GM12873 (cell line): ENCODE data around the gene IL31RA.

Experiments
- TF ChIP-seq, protein P1 (sequence below): IDR thresholded peaks from 2 replicates; pipeline ENCODE4 v1.5.1; 2012; ENCODE audit warnings: low read depth, mild to moderate bottlenecking, moderate library complexity, low read length, control low read depth; ENCODE audit not compliant: insufficient read depth; ENCODE audit errors: missing control alignments

The IL31RA gene

DNA sequence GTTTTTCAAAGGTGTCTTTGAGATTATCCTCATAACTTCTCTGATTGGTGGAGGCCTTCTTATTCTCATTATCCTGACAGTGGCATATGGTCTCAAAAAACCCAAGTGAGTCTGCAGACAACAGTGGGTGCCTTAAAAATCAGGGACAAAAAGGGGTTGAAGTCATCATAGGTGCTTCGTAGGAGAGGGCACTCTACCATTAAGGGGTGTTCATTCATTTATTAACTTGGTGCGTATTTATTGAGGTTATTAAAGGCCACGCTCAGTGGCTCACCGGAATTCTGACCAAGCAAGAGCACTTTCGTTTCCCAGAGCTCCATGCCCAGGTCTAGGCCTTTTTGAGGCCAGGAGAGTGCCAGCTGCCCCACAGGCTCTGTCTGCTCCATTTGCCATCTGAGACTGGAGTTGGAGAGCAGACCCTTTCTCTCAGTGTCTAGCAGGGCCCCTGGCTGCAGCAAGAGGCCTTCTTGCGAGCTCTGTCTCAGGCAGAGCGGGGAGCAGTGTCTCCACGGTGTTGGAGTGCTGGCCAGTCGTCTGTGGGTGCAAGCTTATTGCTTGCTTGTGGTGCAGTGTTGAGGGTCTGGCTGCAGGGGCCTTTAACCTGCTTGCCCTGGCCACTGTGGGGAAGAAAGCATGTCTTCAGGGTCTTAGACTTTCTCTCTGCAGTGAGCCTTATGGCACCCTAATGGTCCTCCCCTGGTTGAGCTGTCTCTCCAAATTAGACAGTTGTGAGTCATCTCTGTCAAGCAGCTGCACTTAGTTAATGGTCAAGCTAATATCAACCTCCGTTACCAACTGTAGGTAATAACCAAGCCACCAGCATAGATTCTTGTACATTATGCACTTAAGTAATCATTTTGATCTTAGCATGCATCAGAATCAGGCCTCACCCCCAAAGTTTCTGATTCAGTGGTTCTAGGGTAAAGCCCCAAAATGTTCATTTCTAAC lies 62.6 kb downstream of the IL31RA start:
- TF ChIP-seq, protein P1, sequence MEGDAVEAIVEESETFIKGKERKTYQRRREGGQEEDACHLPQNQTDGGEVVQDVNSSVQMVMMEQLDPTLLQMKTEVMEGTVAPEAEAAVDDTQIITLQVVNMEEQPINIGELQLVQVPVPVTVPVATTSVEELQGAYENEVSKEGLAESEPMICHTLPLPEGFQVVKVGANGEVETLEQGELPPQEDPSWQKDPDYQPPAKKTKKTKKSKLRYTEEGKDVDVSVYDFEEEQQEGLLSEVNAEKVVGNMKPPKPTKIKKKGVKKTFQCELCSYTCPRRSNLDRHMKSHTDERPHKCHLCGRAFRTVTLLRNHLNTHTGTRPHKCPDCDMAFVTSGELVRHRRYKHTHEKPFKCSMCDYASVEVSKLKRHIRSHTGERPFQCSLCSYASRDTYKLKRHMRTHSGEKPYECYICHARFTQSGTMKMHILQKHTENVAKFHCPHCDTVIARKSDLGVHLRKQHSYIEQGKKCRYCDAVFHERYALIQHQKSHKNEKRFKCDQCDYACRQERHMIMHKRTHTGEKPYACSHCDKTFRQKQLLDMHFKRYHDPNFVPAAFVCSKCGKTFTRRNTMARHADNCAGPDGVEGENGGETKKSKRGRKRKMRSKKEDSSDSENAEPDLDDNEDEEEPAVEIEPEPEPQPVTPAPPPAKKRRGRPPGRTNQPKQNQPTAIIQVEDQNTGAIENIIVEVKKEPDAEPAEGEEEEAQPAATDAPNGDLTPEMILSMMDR, result no peak

DNA sequence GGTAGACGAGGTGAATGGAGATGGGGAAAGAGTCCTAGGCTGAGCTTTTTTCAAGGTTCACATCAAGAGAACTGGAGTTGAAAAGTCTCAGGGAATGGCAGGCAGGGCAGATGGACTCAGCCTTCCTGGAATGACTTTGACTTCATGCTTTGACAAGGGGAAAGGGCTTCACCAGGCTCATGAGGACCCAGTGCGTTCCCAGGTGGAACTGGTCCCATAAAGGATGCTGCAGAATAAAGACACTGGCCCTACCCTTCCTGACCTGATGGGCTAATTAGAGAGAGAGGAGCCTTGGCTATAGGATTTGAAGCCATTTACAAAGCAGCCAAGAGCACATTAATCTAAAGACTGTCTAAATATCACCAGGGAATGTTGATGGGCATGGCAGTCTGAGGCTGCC lies 63.8 kb downstream of the IL31RA start:
- TF ChIP-seq, protein P1, result no peak

DNA sequence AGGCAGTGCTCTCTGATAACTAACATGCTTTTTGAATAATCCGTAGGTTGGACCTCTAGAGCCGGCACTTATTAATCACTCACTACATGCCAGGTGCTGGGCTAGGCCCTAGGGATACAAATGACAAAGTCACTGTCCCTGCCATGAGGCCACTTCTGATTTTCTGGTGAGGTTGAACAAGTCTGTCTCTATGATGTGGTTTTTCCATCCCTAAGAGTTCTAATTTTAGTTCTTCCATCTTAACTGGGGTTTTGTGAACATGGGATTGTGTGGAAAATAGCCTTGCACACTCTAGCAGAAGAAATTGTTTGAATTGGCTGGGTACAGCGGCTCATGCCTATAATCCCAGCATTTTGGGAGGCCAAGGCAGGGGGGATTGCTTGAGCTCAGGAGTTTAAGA lies 64.6 kb downstream of the IL31RA start:
- TF ChIP-seq, protein P1, result no peak

DNA sequence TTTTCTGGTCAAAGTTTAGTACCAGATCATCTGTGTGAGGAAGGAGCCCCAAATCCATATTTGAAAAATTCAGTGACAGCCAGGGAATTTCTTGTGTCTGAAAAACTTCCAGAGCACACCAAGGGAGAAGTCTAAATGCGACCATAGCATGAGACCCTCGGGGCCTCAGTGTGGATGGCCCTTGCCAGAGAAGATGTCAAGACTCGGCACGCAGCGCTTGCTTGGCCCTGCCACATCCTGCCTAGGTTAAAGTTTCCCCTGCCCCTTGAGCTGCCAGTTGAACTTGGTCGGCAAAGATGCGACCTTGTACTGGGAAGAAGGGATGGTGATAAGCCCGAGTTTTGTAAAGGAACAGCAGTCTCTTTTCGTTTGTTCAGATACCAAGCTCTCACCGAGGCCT lies 65.8 kb downstream of the IL31RA start:
- TF ChIP-seq, protein P1, result no peak

DNA sequence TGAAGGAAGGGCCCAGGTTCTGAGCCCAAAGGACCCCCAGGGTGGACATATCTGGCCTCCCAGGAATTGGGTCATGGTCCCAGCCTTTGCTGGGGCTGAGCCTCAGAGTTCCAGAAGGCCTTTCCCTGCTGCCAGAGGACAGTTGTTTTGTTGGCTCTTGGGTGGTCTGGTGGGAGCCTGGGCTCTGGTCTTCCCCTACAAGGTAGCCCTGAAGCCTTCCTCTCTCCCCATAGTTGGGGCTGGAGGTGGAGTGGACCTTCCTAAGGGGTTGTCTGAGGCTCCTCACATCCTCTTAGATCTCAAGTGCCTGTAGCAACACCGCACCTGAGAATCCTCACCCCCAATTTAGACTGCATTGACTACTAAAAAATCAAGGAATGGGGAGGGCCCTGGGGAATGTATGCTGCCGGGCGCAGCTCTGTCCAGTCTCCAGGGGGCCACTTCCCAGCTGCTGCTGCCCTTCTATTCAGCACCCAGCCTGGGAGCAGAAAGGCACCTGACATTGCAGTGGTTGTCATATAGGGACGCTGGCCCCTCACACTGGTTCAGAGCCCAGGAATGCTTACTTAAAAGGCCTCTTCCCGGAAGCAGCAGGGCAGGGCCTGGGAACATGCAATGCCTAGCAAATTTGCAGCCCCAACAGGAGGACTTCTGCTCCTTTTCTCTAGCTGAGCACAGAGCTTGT lies 66.4 kb downstream of the IL31RA start:
- TF ChIP-seq, protein P1, result no peak

DNA sequence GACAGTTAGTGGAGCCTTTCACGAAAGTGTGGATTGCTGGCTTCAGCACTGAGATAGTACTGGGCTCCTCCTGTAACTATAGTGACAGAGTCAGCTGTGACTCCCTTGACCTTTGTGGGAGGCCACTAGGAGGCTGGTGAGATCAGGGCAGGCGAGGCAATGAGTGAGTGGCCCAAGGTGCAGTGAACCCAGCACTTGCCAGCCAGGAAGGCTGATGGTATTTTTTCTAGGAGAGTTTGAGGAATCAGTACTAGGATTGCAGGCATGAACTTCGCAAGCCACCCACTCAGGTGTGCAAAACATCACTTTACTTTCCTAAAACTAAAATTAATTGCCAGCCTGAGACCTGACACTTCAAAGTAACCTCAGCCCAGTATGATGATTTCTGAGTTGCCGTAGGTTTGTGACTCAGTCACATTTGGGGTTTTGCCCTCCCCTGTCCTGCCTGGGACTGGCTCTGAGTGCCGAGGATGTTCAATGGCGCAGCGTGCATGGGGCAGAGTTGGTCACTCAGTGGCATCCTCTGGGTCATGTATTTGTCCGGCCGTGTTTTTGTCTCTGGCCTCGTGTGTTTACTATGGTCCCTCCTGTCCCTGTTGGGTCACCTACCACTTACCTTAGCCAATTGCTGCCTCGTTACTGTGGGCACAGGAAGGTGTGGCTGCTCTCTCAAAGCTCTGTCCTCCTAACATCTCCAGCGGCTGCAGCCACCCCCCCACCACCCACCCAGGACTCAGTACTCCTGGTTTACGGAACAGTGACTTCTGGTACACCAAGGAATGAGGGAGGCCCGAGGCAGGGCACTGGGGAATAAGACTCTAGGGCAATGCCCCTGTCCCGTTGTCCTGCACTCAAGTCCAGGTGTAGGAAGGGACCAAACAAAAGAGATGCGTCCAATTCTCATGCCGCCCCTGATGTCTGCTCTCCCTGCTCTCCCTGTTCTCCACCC lies 67.2 kb downstream of the IL31RA start:
- TF ChIP-seq, protein P1, result no peak
